RWPE1 (cell line): ENCODE data around the gene WDR46.
"Not testable (repeated sequence)": the region's sequence is repeated elsewhere in the genome, so short reads cannot be mapped to it uniquely, and the experiment has no call there.

Experiments
- CTCF ChIA-PET: fragments of 350-600 bp; sonication (Branson Sonifier 250); formaldehyde crosslinking; extraction: SDS; loops from one replicate; lab custom pipeline; 2021; lab: Yijun Ruan, JAX
- POLR2A ChIA-PET: fragments of 400-600 bp; formaldehyde crosslinking; extraction: SDS; loops from one replicate; lab custom pipeline; 2020; ENCODE audit warnings: antibody characterized with exemption; ENCODE audit not compliant: low non-redundant PET; lab: Yijun Ruan, JAX
- DNase-seq: peaks from one replicate; pipeline ENCODE4 v3.0.0; 2012; ENCODE audit warnings: low spot score
- H3K27ac ChIP-seq: fragments of 450-650 bp; 2 replicates; pipeline ENCODE4 v1.5.1; 2017
- TF ChIP-seq, protein P1 (sequence below): fragments of 450-650 bp; conservative IDR thresholded peaks from 2 replicates; pipeline ENCODE4 v1.5.1; 2017; ENCODE audit warnings: low read depth, mild to moderate bottlenecking

Gene WDR46

DNA sequence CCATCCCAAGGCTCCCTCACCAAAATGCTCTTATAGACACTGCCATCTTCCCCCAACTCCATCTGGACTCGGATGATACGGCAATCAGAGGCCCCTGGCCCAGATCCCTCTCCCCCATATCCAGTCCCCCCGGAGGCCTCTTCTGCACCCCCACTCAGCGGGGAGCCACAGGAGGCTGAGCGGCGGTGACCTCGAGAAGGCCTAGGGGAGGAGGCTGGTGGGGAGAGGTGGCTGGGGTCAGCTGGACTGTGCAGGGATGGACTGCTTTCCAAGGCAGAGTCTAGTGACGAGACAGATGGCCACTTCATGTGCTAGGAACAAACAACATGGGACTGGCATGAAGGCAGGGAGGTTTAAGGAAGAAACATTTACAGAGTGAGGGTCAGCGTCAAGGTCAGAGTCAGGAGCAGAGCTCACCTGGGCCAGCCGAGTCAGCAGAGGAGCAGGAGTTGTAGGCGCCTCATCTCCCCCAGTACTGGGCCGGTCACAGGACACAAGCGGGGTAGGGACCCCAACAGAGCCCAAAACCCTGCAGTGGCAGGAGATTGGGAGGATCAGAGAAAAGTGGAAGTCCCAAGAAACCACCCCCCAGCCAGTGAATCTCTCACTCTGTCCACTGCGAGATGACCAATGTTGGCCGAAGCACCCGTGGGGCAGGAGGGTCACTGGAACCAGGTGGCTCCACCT is 4.1 kb upstream of the WDR46 start:
- CTCF ChIA-PET = interaction anchor here (0.6 to 1.7 kb wide), 2 partner anchors 15 to 167 kb away, joined by 3 read pairs; no protein-coding TSS in a partner anchor
- POLR2A ChIA-PET = interaction anchor here (0.6 kb wide), 1 partner anchor 8 kb away, joined by 5 read pairs; no protein-coding TSS in a partner anchor

GRCh38 chr6:33290459-33290858 is 1.4 kb upstream of the WDR46 start:
- CTCF ChIA-PET = no interaction called here
- TF ChIP-seq, protein P1, sequence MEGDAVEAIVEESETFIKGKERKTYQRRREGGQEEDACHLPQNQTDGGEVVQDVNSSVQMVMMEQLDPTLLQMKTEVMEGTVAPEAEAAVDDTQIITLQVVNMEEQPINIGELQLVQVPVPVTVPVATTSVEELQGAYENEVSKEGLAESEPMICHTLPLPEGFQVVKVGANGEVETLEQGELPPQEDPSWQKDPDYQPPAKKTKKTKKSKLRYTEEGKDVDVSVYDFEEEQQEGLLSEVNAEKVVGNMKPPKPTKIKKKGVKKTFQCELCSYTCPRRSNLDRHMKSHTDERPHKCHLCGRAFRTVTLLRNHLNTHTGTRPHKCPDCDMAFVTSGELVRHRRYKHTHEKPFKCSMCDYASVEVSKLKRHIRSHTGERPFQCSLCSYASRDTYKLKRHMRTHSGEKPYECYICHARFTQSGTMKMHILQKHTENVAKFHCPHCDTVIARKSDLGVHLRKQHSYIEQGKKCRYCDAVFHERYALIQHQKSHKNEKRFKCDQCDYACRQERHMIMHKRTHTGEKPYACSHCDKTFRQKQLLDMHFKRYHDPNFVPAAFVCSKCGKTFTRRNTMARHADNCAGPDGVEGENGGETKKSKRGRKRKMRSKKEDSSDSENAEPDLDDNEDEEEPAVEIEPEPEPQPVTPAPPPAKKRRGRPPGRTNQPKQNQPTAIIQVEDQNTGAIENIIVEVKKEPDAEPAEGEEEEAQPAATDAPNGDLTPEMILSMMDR = no peak
- POLR2A ChIA-PET = interaction anchor here (2.5 kb wide), 1 partner anchor 18 kb away, joined by 10 read pairs; the partner anchor contains the start of genes RPS18 and VPS52
- no peak for DNase-seq
- peak overlapping the region; percentile 76 for H3K27ac ChIP-seq

More for the DNA sequence above, 4.1 kb upstream of the WDR46 start:
- TF ChIP-seq, protein P1 = no peak
- DNase-seq = no peak
- peak overlapping the region; percentile 39 for H3K27ac ChIP-seq

DNA sequence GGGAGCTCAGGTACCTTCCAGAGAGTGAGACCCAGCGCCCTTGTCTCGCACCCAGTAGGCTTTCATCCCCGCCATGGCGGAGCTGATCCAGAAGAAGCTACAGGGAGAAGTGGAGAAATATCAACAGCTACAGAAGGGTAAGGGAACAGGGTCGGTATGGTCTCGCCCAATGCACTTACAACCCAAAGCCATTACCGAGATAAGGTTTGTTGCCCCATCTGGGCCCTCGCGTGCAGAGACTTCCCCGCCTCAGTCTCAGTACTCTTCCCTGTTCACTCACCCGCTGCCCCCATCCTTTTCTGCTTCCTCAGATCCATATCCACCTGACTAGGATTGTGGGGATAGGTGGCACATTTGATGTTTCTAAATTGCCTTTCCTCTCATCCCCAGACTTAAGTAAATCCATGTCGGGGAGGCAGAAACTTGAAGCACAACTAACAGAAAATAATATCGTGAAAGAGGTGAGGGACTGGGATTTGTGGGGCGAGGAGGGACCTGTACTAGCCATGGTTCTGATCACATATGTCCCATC is 811 bp upstream of the WDR46 start:
- ChIA-PET POLR2A (interaction anchor here (0.6 to 2.5 kb wide), 2 partner anchors 18 to 28 kb away, joined by 3 to 10 read pairs; partner anchors contain the start of genes RPS18, VPS52 and ZBTB22), CTCF (interaction anchor here (1.0 kb wide), 1 partner anchor 13 kb away, joined by 6 read pairs; the partner anchor contains the start of gene B3GALT4)
- no peak for DNase-seq
- H3K27ac ChIP-seq = peak overlapping the region; percentile 76
- TF ChIP-seq, protein P1 = no peak

DNA sequence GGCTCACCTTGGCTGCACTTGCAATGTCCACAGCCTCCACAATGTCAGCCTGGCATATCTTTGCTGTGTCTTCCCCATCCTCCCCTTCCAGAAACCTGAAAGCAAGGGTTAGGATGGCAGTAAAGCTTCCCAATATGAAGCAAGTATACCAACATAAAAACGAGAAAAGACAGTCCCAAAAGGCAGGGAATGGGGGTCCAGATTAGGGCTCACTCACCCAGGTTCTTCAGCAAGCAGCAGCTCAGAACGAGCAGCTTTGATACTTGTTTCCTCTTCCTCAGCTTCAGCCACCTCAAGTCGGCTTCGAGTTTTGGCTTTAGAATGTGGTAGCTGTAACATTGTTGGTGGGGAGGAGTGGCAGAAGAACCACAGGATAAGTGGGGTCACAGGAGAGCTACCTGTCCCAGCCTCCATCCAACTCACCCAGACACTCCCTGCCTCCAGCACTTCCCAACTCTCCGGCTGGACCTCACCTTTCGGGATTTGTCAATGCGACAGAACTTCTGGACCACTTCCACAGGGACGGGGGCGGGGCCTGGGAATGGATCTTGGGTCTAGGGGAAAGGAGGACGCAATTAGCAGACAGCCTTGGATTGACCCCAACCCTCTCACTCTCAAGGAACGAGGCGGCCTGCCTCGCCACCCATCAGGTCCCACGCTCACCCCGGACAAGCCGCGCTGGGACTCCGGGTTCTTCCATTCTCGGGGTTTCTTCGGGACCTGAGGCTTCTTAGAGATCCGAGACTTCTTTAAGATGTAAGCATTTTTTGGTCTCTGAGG is 708 bp downstream of the WDR46 start:
- ChIA-PET CTCF (interaction anchor here (0.6 to 1.2 kb wide), 5 partner anchors 8 to 402 kb away, joined by 3 to 8 read pairs (median 4); partner anchors contain the start of genes B3GALT4 and CUTA), POLR2A (interaction anchor here (0.6 to 2.5 kb wide), 3 partner anchors 9 to 16 kb away, joined by 4 to 10 read pairs (median 6); partner anchors contain the start of genes RPS18 and VPS52)
- no peak for DNase-seq
- TF ChIP-seq, protein P1 = no peak
- peak overlapping the region; percentile 76 for H3K27ac ChIP-seq

DNA sequence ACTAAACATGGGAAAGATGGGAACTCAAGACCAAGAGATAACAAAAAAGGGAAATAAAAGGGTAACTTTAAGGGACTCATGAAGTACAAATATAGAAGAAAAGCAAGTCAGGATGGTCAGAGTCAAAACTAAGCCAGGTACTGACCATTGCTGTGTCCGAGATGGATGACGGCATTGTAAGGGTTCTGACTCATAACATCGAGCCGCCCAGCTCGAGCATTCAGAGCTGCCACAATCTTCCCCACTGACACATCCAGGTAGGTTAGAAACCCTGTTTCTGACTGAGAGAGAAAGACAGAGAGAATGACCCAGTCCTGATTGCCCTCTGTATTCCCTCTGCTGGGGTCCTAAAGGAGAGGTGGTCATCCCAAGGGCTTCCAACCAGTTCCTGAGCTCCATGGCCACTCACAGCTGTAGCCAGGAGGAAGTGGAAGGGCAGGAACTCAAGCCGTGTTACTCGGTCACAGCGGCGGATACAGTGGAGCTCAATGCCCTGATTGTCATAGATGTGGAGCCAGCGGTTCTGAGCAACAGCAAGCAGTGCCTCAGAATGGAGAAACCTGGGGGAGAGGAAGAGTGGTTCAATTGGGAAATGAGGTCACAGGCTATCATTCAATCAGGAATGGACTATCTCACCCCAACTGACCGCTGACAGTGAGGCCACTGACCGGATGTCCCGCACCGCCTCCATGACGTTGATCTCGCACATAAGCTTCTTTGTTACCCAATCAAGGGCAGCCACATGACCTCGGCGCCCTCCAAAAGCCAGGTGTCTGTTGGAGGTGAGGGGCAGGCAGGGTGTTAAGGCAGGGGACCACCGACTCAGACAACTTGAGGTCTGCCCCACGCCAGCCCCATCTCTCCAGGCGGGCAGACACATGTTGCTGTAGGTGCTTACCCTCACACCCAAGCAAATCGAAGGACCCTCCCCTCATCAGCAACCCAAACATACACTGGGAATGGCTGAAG is 1.8 kb downstream of the WDR46 start:
- TF ChIP-seq, protein P1 = no peak
- ChIA-PET CTCF (no interaction called here), POLR2A (no interaction called here)
- no peak for DNase-seq
- no peak overlapping the region for H3K27ac ChIP-seq

- POLR2A ChIA-PET, H3K27ac ChIP-seq, DNase-seq, CTCF ChIA-PET: not testable (repeated sequence)
Measured at GRCh38 chr6:33285214-33285613, 3.8 kb downstream of the WDR46 start.
